HT1080 (cell line): ENCODE results near the gene CEACAM20. TPM values are rescaled to one million over a fixed set of nuclear protein-coding genes. Genes with fewer than 3 reads are reported as not detected.
A peak's percentile ranks its signal among the peaks of the same experiment; 100 is the strongest.
"Not testable (repeated sequence)": the region's sequence is repeated elsewhere in the genome, so short reads cannot be mapped to it uniquely, and the experiment has no call there.

Experiments used
- DNase-seq: peaks from one replicate; pipeline ENCODE4 v3.0.0-alpha.2; 2015; ENCODE audit warnings: low read depth
- polyA plus RNA-seq, 2 experiments: library from polyadenylated mRNA; depleted of rRNA; stranded (reverse); fragments of >200 nt; gene quantifications; 2 replicates each; pipeline ENCODE4 v1.2.3, GENCODE V29; 2015
- total RNA-seq: library from RNA; depleted of rRNA; stranded (reverse); fragments of >200 nt; shearing (Covaris generic); gene quantifications from 2 replicates; pipeline ENCODE4 v1.2.3, GENCODE V29; 2014; rRNA removed

The CEACAM20 gene
- not detected in 2 replicates for total RNA-seq
- polyA plus RNA-seq (2015; cell fraction: cytosol; rRNA removed), result not detected in 2 replicates
- polyA plus RNA-seq (2015; cell fraction: nucleus; rRNA removed), result not detected in 2 replicates

- no peak for DNase-seq
Observed at GRCh38 chr19:44529536-44529935, at the start of gene CEACAM20. TSS of gene CEACAM20 (minus strand) at chr19:44529675. CDS start at chr19:44529509, 166 bp downstream.

- no peak for DNase-seq
Observed at GRCh38 chr19:44577566-44577874, 48.0 kb upstream of the CEACAM20 start.

GRCh38 chr19:44576843-44577565, 47.5 kb upstream of the CEACAM20 start:
- peak; percentile 50 for DNase-seq

DNA sequence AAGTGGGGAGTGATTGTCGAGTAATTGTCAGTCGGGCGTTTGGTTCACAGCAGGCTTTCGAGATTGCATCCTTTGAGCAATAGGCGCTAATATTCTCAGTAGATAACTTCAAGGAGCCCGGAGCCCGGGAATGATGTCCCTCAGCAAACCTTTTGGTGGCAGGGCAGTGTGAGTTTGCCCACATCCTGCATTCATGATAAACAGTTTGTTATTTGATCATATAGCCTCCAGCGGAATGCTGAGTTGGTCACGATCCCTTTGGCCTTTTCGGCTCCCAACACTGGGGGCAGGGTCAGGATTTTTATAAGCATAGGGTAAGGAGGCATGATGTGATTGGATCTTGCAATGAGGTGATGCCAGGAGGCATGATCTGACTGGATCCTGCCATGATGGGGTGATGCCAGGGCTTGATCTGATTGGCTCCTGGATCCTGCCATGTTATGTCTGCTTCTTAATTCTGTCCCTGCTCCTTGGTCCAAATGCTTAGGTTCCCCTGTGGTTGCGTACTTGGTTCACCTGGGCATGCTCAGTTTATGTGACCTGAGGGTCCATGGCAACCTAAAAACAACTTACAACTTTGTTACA, 45.7 kb upstream of the CEACAM20 start:
- peak; percentile 50 for DNase-seq

GRCh38 chr19:44574186-44574950, 44.9 kb upstream of the CEACAM20 start:
- DNase-seq, result no peak

DNA sequence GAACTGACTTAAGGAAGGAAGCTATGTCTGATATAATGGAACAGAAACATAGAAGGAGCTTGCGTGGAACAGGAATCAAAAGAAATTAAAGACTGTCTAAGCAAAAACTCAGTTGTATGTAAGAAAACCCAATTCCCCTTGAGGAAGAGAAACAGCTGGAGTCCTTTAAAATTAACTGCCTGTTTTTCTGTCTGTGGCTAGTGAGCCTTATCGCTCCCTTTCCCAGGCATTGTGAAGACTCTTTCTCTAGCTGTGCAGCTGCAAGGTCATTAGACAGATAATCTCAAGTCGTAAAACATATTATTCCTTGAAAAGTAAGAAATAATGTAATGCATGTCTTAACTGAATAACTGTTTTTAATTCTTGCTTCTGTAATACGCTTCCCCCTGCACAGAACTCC, 44.2 kb upstream of the CEACAM20 start:
- DNase-seq, result no peak

GRCh38 chr19:44573183-44573582, 43.7 kb upstream of the CEACAM20 start:
- DNase-seq, result no peak

- DNase-seq, result no peak
Observed at GRCh38 chr19:44572581-44572900, 43.1 kb upstream of the CEACAM20 start.

DNA sequence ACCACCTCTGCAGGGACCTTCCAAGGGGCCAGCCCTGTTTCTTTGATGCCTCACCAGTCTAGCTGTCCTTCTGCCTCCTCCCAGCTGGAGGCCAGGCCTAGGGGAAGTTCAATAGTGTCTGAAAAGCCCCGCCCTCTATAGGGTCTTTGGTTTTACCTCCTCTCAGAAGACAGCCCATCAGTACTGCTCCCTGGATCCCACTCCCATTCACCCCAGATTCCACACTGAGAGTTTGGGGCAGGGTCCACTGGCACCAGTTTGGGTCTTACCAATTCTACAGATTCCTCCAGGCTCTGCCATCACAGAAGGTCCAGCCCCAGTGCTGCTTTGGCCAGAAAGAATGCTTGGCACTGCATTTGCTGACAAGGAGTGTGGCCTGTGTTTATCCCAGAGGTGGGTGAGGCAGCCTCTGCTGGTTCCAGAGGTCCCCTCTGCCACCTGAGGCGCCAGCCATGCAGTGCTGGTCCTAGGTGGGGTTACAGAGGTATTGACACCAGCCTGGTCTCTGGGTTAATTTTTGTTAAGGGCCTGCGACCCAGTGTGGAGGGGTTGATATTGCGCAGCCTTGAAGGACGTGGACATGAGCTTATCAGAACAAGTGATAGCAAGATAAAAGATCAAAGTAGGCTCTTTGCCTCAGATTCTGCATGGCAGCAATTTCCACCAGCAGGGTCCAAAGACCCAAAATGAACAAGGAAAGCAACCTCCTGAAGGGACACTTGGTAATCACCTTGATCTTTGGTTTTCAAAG, 42.5 kb upstream of the CEACAM20 start:
- DNase-seq, result no peak

- DNase-seq, result peak; percentile 67
Observed at GRCh38 chr19:44570984-44571684, 41.7 kb upstream of the CEACAM20 start.

GRCh38 chr19:44570603-44570983, 41.1 kb upstream of the CEACAM20 start:
- no peak for DNase-seq

GRCh38 chr19:44567745-44568144, 38.3 kb upstream of the CEACAM20 start:
- DNase-seq, result no peak

GRCh38 chr19:44566984-44567383, 37.5 kb upstream of the CEACAM20 start:
- DNase-seq, result no peak

- not testable (repeated sequence) for DNase-seq
Observed at GRCh38 chr19:44563086-44563655, 33.7 kb upstream of the CEACAM20 start.

DNA sequence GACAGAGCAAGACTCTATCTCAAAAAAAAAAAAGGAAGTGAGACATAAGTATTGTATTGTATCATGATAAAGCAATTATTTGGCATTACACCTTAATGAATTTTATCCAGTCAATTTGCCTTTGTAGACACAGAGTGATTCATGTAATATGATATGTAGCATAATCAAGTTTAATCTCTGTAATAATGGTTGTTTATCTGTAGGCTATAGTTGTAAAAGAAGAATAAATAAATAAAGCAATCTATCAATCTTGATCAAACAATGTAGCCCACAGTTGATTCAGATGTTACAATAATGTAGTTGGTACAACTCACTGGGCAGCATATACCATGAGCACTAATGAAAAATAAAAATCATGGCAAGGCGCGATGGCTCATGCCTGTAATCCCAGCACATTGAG, 28.5 kb upstream of the CEACAM20 start:
- DNase-seq, result no peak

GRCh38 chr19:44554641-44555246, 25.3 kb upstream of the CEACAM20 start:
- no peak for DNase-seq

DNA sequence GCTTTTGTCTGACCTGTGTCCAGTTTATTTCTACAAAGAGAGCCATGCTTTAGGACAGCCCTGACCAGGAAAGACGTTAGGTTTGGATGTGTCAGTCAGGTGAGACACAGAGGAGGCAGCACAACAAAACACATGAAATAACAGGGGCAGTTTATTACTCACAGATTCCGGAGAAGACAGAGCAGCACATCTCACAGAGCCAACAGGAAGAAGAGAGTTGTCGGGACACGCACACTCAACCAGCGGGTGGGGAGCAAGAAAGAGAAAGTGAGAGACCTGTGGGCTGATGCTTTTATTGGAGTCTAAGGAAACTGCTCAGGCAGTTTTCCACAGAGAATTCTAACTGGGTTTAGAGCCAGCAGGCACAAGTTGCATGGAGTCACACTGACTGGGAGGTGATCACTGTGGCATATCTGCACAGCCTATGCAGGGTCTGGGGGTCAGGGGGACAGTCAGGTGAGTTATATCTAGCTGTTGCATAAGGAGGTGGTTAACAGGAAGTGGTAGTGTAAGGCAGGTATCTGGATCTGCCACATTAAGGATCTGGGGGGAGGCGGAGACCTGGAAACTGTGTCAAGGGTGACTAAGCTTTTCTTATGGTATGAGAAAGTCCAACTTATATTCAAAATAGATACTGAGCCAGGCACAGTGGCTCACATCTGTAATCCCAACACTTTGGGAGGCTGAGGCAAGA, 24.1 kb upstream of the CEACAM20 start:
- no peak for DNase-seq

DNA sequence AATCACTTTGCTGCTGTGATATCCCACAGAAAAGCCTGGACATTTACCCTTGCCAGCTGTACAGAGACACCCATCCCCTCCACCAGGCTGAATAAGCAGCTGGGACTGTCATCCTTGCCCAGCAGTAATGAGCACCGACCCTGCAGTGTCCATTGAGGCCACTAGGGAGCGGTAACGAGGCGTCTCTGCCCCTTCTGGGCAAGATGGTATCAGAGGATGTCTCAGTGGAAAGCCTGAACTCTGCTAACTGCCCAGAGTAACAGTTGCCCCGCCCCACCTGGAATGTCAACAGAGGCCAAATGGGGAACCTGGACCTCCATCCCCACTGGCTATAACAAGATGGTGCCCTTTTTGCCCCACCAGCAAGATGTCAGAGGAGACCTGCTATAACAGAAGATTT, 22.8 kb upstream of the CEACAM20 start:
- peak; percentile 64 for DNase-seq

DNA sequence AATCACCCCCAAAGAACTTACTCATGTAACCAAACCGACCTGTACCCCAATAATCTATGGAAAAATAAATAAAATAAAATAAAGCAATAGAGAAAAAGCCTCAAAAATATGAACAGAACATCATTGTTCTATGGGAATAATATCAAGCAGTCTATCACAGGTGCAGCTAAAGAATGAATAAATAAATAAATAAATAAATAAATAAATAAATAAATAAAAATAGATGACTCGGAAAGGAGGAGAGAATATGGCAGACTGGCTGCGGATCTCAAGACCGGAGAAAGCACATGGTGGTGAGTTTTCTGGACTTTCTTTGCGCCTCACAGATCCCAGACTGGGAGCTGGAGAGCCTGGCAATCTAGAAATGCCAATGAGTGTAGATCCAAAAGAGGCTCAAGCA, 22.4 kb upstream of the CEACAM20 start:
- DNase-seq, result no peak

- not testable (repeated sequence) for DNase-seq
Observed at GRCh38 chr19:44550976-44551375, 21.5 kb upstream of the CEACAM20 start.
